MM.1S (cell line): ENCODE results near the gene PLBD2.

Experiments
- EZH2phosphoT487 ChIP-seq: fragments of 300-600 bp; sonication (generic); IDR thresholded peaks from 2 replicates; pipeline ENCODE4 v1.6.1; 2018; ENCODE audit warnings: antibody characterized with exemption, low read length
- TF ChIP-seq, protein P1 (sequence below): fragments of 300-600 bp; sonication (generic); IDR thresholded peaks from 2 replicates; pipeline ENCODE4 v1.5.1; 2016; ENCODE audit warnings: antibody characterized with exemption, low read length, mixed read lengths

DNA sequence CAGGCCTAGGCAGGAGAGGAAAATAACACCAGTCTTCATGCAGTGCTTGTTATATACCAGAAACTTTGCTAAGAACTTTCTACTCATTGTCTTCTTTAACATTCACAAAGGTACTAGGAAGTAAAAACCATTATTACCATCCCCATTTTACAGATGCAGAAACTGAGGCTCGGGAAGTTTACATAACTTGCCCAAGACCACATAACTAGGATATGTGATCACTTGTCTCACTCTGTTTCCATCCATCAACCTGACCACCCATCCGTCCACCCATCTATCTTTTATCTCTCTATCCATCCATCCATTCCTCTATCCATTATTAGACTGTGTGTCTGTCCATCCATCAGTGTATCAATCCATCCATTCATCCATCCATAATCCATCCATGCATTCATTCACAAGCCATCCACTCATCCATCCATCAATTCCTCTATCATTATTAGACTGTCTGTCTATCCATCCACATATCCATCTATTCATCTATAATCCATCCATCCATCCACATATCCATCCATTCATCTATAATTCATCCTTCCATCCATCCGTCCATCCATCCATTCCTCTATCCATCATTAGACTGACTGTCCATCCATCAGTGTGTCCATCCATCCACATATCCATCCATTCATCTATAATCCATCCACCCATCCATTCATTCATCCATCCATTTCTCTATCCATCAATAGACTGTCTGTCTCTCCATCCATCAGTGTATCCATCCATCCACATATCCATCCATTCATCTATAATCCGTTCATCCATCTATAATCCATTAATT, 80.3 kb downstream of the PLBD2 start:
- TF ChIP-seq, protein P1, sequence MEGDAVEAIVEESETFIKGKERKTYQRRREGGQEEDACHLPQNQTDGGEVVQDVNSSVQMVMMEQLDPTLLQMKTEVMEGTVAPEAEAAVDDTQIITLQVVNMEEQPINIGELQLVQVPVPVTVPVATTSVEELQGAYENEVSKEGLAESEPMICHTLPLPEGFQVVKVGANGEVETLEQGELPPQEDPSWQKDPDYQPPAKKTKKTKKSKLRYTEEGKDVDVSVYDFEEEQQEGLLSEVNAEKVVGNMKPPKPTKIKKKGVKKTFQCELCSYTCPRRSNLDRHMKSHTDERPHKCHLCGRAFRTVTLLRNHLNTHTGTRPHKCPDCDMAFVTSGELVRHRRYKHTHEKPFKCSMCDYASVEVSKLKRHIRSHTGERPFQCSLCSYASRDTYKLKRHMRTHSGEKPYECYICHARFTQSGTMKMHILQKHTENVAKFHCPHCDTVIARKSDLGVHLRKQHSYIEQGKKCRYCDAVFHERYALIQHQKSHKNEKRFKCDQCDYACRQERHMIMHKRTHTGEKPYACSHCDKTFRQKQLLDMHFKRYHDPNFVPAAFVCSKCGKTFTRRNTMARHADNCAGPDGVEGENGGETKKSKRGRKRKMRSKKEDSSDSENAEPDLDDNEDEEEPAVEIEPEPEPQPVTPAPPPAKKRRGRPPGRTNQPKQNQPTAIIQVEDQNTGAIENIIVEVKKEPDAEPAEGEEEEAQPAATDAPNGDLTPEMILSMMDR = no peak
- TF ChIP-seq EZH2phosphoT487 = no peak
